Prostate gland (tissue), 2 donors: ENCODE measurements around the gene CFAP97. TPM values are rescaled to one million over a fixed set of nuclear protein-coding genes. Genes with fewer than 3 reads are reported as not detected.
A peak's percentile ranks its signal among the peaks of the same experiment; 100 is the strongest.

Experiments used
- DNase-seq: peaks from one replicate; pipeline ENCODE4 v3.0.0-alpha.2; 2019; ENCODE audit warnings: low spot score
- H3K27ac ChIP-seq, 2 donors: fragments of 200-600 bp; sonication (generic); 2 replicates each; pipeline ENCODE4 v1.5.1; 2017 to 2019
- H3K27me3 ChIP-seq: fragments of 200-600 bp; sonication (generic); replicated peaks from 2 replicates; pipeline ENCODE4 v1.5.1; 2019; ENCODE audit not compliant: insufficient read depth
- H3K36me3 ChIP-seq, 2 donors: fragments of 200-600 bp; sonication (generic); 1 replicate in 1 of 2; 2 replicates in 1 of 2; pipeline versions ENCODE4 v1.5.1 to v1.8.1; 2017 to 2019
- H3K4me1 ChIP-seq: fragments of 200-600 bp; sonication (generic); replicated peaks from 2 replicates; pipeline ENCODE4 v1.5.1; 2019
- H3K4me3 ChIP-seq, 2 donors: fragments of 200-600 bp; sonication (generic); 2 replicates each; pipeline ENCODE4 v1.5.1; 2017 to 2019
- H3K9me3 ChIP-seq: fragments of 200-600 bp; sonication (generic); 2 replicates; pipeline ENCODE4 v1.5.1; 2017
- CTCF ChIP-seq, 4 experiments: fragments of 200-600 bp in 2 of 4; fragments of 450-650 bp in 2 of 4; sonication (generic) in 2 of 4; IDR thresholded peaks; 1 replicate in 3 of 4; 2 replicates in 1 of 4; pipeline ENCODE4 v1.5.1; 2016 to 2019; ENCODE audit warnings: antibody characterized with exemption in 4 of 4, mild to moderate bottlenecking in 2 of 4, moderate library complexity in 2 of 4
- POLR2A ChIP-seq: fragments of 450-650 bp; IDR thresholded peaks from one replicate; pipeline ENCODE4 v1.6.1; 2016; ENCODE audit warnings: antibody characterized with exemption, mild to moderate bottlenecking
- POLR2AphosphoS5 ChIP-seq: sonication (generic); formaldehyde crosslinking; IDR thresholded peaks from one replicate; pipeline ENCODE4 v1.6.1; 2017; ENCODE audit warnings: antibody characterized with exemption
- WGBS: methylation state at CpG from one replicate; pipeline ENCODE4 v1.1.5; 2018; 5-methylcytosine and 5-hydroxymethylcytosine counted together
- intact Hi-C: fragments of 100-400 bp; cut with DNase I; formaldehyde crosslinking; loops from one replicate; pipeline ENCODE4 v1.14.2; 2022
- total RNA-seq, 2 donors: library from RNA; depleted of rRNA; stranded (reverse); fragments of >200 nt; gene quantifications; one replicate each; pipeline ENCODE4 v1.1.0, GENCODE V29; 2016

Gene CFAP97
- total RNA-seq, 2 donors from 2014 or later = 28.9 to 35.2 TPM

DNA sequence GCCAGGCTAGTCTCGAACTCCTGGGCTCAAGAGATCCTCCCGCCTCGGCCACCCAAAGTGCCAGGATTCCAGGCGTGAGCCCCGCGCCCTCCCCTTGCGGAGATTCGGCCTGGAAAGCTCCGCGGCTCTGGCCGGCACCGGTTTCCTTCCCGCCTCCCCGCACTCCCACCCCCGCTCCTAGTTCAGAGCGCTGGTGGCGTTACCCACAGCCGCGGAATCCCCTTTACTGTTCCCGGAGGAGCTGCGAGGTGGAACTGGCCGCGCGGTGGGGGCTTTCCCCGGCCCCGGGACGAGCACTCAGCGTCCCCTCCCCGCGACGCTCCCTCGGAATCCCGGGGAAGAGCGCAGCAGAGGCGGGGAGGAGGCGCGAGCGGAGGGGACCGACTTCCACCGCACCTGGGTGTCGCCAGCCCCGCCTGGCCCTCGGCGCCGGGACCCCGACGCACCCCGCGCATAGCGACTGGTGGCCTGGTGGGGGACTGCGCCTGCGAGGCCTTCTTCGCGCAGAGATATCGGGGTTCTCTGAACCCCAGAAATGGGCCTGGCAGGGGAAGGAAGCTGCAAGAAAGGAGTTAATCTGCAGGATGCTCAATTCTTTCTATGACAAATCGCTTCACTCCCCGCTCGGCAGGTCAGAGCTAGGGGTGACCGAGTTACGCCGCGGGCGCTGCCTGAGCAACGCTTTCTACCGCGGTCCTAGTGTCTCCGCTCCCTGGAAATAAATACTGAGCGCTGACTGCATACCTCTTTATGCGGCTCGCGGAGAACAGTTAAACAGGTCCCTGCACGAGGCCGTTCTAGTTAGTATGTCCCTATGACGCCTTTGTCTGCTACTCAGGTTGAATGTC is 75.3 kb downstream of the CFAP97 start:
- intact Hi-C loops = no loop called here

GRCh38 chr4:185127021-185127925 is 76.5 kb downstream of the CFAP97 start:
- Histone ChIP-seq H3K4me3 (peak overlapping the region; percentile 35 to 46), H3K27ac (peak overlapping the region in 1 of 2 donors; percentile 15), H3K27me3 (no peaks in the 10 kb centered on the region), H3K9me3 (no peaks in the 10 kb centered on the region), H3K4me1 (no peaks in the 10 kb centered on the region), H3K36me3 (no peaks in the 10 kb centered on the region)
- 15% methylated on average over 49 of the region's 64 CpGs for WGBS
- DNase-seq = peak; percentile 17
- intact Hi-C loops = no loop called here
- TF ChIP-seq POLR2A (no peak), CTCF (IDR thresholded peaks at IDR 0.05) (no peak), POLR2AphosphoS5 (no peak)

More for the DNA sequence above, 75.3 kb downstream of the CFAP97 start:
- WGBS = 1% methylated on average over 73 of the region's 74 CpGs
- Histone ChIP-seq H3K4me3 (peak overlapping the region; percentile 35 to 46), H3K27ac (peak overlapping the region; percentile 39 to 54), H3K9me3 (no peaks in the 10 kb centered on the region), H3K27me3 (no peaks in the 10 kb centered on the region), H3K36me3 (no peaks in the 10 kb centered on the region), H3K4me1 (no peaks in the 10 kb centered on the region)
- DNase-seq = peak; percentile 35
- peak; percentile 9 for TF ChIP-seq POLR2AphosphoS5
- TF ChIP-seq POLR2A = no peak
- TF ChIP-seq CTCF (IDR thresholded peaks at IDR 0.05) = peak in 2 of 4 experiments; percentile 20 to 29

- no peak for DNase-seq
- H3K36me3 ChIP-seq = no peaks in the 10 kb centered on the region
- no peaks in the 10 kb centered on the region for H3K9me3 ChIP-seq
- H3K27me3 ChIP-seq = no peaks in the 10 kb centered on the region
- TF ChIP-seq CTCF (IDR thresholded peaks at IDR 0.05) (no peak), POLR2A (no peak), POLR2AphosphoS5 (no peak)
- no peaks in the 10 kb centered on the region for H3K4me1 ChIP-seq
- 80% methylated on average over 3 of the region's 3 CpGs for WGBS
- no peak overlapping the region for H3K27ac ChIP-seq
- H3K4me3 ChIP-seq = no peak overlapping the region
- intact Hi-C loops = no loop called here
These were observed 79.8 kb downstream of the CFAP97 start for GRCh38 chr4:185124006-185124405.

GRCh38 chr4:185122681-185123345 is 81.0 kb downstream of the CFAP97 start:
- 53% methylated on average over 6 of the region's 6 CpGs for WGBS
- H3K27me3 ChIP-seq = no peaks in the 10 kb centered on the region
- H3K4me3 ChIP-seq = no peak overlapping the region
- H3K36me3 ChIP-seq = no peaks in the 10 kb centered on the region
- H3K4me1 ChIP-seq = no peaks in the 10 kb centered on the region
- TF ChIP-seq POLR2AphosphoS5 (no peak), POLR2A (no peak), CTCF (IDR thresholded peaks at IDR 0.05) (no peak)
- intact Hi-C loops = no loop called here
- DNase-seq = no peak
- no peaks in the 10 kb centered on the region for H3K9me3 ChIP-seq
- no peak overlapping the region for H3K27ac ChIP-seq
